ENCODE measurements around the gene TRIM44.
"Not testable (repeated sequence)": the region's sequence is repeated elsewhere in the genome, so short reads cannot be mapped to it uniquely, and the experiment has no call there.

Gene TRIM44

GRCh38 chr11:35633827-35634423, 28.6 kb upstream of the TRIM44 start:
- no peak for DNase-seq (ENCODE audit: low spot score)

GRCh38 chr11:35635933-35636332, 26.6 kb upstream of the TRIM44 start:
- DNase-seq (ENCODE audit: low spot score), result no peak

- DNase-seq (ENCODE audit: low spot score), result no peak
These were observed 22.9 kb upstream of the TRIM44 start for GRCh38 chr11:35639591-35640179.

GRCh38 chr11:35641171-35641897, 21.2 kb upstream of the TRIM44 start:
- no peak for DNase-seq (ENCODE audit: low spot score)

- no peak for DNase-seq (ENCODE audit: low spot score)
These were observed 20.6 kb upstream of the TRIM44 start for GRCh38 chr11:35641964-35642363.

GRCh38 chr11:35647421-35648093, 15.0 kb upstream of the TRIM44 start:
- no peak for DNase-seq (ENCODE audit: low spot score)

- peak; percentile 38 for DNase-seq (ENCODE audit: low spot score)
These were observed 12.6 kb upstream of the TRIM44 start for GRCh38 chr11:35650006-35650405.

- no peak for DNase-seq (ENCODE audit: low spot score)
These were observed 12.1 kb upstream of the TRIM44 start for GRCh38 chr11:35650467-35650866.

- DNase-seq (ENCODE audit: low spot score), result no peak
These were observed 11.3 kb upstream of the TRIM44 start for GRCh38 chr11:35651263-35651662.

GRCh38 chr11:35652786-35653185, 9.8 kb upstream of the TRIM44 start:
- not testable (repeated sequence) for DNase-seq (ENCODE audit: low spot score)

GRCh38 chr11:35654711-35655110, 7.9 kb upstream of the TRIM44 start:
- DNase-seq (ENCODE audit: low spot score), result no peak

- DNase-seq (ENCODE audit: low spot score), result no peak
These were observed 7.3 kb upstream of the TRIM44 start for GRCh38 chr11:35655254-35655653.

- DNase-seq (ENCODE audit: low spot score), result no peak
These were observed 6.7 kb upstream of the TRIM44 start for GRCh38 chr11:35655856-35656255.

GRCh38 chr11:35658020-35658948, 4.3 kb upstream of the TRIM44 start:
- no peak for DNase-seq (ENCODE audit: low spot score)

GRCh38 chr11:35661534-35661933, 1.0 kb upstream of the TRIM44 start:
- DNase-seq (ENCODE audit: low spot score), result no peak

GRCh38 chr11:35662061-35662648, 420 bp upstream of the TRIM44 start:
- no peak for DNase-seq (ENCODE audit: low spot score)

GRCh38 chr11:35663408-35663702, 780 bp downstream of the TRIM44 start:
- DNase-seq (ENCODE audit: low spot score), result no peak

- DNase-seq (ENCODE audit: low spot score), result no peak
These were observed 2.4 kb downstream of the TRIM44 start for GRCh38 chr11:35664977-35665441.

GRCh38 chr11:35667257-35667656, 4.7 kb downstream of the TRIM44 start:
- no peak for DNase-seq (ENCODE audit: low spot score)

GRCh38 chr11:35668350-35668749, 5.8 kb downstream of the TRIM44 start:
- DNase-seq (ENCODE audit: low spot score), result not testable (repeated sequence)

GRCh38 chr11:35671396-35672127, 9.0 kb downstream of the TRIM44 start:
- DNase-seq (ENCODE audit: low spot score), result no peak
